Cerebellar nuclear complex (tissue), 1 donor: ENCODE data around the gene GNB2.
A peak's percentile ranks its signal among the peaks of the same experiment; 100 is the strongest.
"Not testable (repeated sequence)": the region's sequence is repeated elsewhere in the genome, so short reads cannot be mapped to it uniquely, and the experiment has no call there.

ENCODE experiments used
- DNase-seq, 2 experiments: peaks; one replicate each; lab custom pipeline; 2025; lab: John Stamatoyannopoulos, UW

The GNB2 gene

GRCh38 chr7:100665168-100665726, 8.3 kb upstream of the GNB2 start:
- no peak for DNase-seq

DNA sequence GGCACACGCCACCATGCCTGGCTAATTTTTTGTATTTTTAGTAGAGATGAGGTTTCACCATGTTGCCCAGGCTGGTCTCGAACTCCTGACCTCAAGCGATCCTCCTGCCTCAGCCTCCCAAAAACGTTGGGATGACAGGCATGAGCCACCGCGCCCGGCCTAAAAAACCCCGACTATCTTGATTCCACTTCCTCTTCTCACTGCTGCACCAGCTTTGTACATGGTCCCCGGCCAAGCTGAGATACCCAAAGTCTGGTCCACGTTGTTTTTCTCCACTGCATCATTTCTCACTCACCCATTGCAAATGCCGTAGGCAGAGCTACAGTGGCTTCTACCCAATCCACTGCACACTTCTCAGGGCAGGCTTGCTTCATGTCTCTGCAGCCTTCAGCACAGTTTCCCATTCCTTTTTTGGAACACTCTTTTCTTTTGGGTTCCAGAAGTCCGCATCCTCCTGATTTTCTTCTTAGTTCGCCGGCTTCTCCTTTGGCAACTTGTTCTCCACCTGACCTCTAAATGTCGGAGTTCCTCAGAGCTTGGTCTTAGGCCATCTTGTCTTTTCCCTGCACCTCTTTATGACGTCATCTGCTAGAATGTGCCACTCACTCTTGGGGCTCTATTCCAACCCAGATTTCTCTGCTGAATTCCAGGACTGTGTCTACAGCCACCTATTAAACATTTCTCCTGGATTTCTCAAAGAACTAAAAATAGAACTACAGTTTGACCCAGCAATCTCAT, 6.0 kb upstream of the GNB2 start:
- DNase-seq, result no peak

- no peak for DNase-seq
Observed at GRCh38 chr7:100668069-100668449, 5.5 kb upstream of the GNB2 start.

GRCh38 chr7:100669106-100669505, 4.4 kb upstream of the GNB2 start:
- DNase-seq, result not testable (repeated sequence)

DNA sequence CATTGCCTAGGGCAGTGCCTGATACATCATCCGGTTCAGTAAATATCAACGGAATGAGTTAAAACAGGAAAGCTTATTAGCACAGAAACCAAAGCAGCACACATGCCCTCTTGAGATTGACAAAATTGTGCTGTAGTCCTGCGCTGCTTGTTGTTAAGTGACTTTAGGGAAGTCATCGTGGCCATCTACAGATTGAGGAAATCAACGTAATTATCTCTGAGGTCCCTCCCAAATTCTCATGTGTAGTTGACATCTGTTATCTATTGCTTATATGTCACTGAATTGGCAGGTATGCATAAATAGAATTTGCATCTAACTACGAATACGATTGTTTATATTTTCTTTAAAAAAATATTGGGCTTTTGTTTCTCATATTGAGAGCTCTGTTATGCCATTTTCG, 3.5 kb upstream of the GNB2 start:
- no peak for DNase-seq

DNA sequence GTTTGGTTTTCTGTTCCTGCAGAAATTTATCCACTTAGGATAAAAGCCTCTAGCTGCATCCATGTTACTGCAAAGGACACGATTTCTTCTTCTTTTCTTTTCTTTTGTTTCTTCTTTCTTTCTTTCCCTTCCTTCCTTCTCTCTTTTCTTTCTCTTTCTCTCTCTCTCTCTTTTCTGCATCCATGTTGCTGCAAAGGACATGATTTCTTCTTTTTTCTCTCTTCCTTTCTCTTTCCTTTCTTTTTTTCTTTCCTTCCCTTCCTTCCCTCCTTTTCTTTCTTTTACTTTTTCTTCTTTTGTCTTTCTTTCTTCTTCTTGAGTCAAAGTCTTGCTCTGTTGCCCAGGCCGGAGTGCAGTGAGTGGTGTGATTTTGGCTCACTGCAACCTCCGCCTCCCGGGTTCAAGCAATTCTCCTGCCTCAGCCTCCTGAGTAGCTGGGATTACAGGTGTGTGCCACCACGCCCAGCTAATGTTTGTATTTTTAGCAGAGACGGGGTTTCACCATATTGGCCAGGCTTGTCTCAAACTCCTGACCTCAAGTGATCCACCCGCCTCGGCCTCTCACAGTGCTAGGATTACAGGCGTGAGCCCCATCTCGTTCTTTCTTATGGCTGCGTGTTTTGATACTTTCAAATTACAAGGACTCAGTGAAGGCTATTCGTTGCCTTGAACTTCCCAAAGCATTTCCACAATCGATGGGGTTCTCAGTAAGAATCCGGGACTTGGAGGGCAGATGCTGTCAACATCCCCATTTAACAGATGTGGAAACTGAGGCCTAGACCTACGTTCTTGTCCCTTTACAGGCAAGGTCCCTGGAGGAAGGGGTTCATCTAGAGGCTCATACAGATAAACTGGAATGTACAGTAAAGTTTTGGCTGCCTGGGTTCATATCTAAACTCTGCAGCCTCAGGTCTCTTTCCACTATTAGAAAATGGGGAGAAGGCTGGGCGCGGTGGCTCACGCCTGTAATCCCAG, 1.9 kb upstream of the GNB2 start:
- DNase-seq, result no peak

DNA sequence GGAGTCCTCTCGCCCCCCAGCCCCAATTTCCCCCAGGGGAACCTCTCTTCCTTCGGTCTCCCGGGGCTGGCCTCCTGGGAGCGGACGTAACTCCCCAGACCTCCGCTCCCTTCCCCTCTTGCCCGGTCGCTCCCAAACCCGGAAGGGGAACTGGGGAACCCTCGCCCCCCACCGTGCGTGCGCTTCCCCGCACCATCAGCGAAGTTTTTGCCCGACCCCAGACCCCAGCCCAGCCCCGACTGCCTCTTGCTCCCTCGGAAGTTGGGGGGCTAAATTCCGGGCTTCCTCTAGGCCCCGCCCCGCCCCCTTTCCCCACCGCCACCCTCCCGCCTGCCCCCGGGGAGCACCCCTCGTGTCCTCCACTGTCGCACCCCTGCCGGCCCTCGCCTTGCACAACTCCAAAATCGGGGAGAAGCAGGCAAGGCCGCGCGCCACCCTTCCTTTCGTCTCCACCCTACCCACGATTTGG, 436 bp downstream of the GNB2 start:
- DNase-seq, result no peak

- no peak for DNase-seq
Observed at GRCh38 chr7:100674411-100675104, 1.0 kb downstream of the GNB2 start.

- no peak for DNase-seq
Observed at GRCh38 chr7:100675105-100675451, 1.5 kb downstream of the GNB2 start.

DNA sequence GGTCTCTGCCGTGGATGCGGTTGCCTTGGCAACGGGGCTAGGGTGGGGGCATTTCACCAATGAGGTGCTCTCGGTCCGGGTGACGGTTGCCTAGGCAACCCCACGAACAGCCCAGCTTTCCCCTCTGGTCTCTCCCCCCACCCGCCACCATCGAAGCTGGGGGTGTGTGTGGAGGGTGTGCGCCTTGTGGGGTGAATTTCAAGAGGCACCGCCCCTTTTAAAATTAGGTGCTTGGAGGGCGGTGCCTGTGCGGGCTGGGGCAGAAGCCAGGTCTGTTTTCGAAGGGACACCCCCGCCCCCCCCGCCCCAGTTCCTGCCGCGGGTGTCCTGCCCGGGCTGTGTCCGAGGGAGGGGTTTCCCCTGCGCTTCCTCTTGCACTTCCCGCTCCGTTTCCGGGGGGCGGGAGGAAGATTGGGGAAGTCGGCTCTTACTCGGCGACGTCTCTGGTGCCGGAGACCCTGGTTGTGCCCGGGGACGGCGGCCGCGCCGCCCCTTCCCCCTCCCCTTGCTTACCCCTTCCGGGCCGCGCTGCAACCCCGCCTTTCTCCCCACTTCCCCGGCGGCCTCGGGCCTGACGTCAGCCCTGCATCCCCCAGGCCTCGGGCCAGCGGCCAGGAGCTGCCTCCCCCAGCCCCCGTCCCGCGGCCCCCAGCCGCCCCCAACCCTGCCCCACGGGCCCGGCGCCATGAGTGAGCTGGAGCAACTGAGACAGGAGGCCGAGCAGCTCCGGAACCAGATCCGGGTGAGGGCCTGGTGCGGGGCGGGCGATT, 2.2 kb downstream of the GNB2 start:
- peak; percentile 81 to 84 for DNase-seq

DNA sequence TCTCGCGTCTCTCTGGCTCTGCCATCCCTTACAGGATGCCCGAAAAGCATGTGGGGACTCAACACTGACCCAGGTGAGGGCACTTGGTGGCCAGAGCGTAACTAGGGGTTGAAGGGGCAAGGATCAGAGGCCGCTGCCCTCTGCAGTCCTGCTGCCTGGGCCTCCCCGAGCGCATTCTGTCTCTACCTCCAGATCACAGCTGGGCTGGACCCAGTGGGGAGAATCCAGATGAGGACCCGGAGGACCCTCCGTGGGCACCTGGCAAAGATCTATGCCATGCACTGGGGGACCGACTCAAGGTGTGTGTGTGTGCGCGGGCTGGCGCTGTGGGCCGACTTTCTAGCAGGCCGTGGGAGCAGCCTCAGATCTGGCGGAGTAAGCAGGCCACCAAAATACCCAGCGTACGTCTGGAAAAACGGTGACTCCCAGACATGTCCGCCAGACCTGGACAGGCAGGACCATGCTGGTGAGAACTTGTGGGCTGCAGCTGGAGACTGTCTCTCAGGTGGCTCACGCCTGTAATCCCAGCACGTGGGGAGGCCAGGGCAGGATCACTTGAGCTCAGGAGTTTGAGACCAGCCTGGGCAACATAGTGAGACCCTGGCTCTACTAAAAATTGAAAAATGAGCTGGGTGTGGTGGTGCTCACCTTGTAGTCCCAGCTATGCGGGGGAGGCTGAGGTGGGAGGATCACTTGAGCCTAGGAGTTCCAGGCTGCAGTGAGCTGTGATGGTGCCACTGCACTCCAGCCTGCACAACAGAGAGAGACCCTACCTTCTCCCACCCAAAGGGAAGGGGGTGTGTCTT, 3.2 kb downstream of the GNB2 start:
- no peak for DNase-seq

DNA sequence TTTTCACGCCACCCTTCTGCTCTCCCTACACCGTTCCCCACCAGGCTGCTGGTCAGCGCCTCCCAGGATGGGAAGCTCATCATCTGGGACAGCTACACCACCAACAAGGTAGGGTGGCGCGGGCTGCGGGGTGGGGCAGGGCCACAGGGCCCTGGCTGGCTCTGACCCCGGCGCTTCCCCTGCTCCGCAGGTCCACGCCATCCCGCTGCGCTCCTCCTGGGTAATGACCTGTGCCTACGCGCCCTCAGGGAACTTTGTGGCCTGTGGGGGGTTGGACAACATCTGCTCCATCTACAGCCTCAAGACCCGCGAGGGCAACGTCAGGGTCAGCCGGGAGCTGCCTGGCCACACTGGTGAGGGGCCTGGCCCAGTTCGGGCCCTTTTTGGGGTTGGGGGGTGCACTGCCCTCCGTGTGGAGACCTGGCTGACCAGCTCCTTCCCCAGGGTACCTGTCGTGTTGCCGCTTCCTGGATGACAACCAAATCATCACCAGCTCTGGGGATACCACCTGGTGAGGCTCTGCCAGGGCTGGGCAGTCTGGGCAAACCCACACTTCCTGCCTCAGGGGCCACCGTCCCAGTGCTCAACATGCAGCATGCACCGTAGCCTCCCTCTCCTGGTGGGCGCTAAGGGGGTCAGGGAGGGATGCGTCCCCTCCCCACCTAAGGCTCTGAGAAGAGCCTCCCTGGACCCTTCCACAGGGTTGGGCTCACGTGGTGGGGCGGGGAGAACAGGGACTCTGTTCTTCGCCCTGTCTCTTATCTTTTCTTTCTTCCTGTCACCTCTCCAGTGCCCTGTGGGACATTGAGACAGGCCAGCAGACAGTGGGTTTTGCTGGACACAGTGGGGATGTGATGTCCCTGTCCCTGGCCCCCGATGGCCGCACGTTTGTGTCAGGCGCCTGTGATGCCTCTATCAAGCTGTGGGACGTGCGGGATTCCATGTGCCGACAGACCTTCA, 4.0 kb downstream of the GNB2 start:
- no peak for DNase-seq

DNA sequence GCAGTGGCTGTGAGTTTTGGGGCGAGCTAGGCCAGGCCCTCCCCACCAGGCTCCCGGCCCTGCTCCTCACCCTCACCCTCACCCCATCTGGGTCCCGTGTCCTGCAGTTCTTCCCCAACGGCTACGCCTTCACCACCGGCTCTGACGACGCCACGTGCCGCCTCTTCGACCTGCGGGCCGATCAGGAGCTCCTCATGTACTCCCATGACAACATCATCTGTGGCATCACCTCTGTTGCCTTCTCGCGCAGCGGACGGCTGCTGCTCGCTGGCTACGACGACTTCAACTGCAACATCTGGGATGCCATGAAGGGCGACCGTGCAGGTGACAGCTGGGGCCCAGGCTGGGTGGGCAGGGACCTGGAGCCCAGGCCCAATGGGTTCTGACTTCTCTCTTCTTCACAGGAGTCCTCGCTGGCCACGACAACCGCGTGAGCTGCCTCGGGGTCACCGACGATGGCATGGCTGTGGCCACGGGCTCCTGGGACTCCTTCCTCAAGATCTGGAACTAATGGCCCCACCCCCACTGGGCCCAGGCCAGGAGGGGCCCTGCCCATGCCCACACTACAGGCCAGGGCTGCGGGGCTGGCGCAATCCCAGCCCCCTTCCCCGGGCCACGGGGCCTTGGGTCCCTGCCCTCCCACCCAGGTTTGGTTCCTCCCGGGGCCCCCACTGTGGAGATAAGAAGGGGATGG, 4.9 kb downstream of the GNB2 start:
- no peak for DNase-seq

GRCh38 chr7:100679129-100679926, 5.8 kb downstream of the GNB2 start:
- DNase-seq, result no peak

DNA sequence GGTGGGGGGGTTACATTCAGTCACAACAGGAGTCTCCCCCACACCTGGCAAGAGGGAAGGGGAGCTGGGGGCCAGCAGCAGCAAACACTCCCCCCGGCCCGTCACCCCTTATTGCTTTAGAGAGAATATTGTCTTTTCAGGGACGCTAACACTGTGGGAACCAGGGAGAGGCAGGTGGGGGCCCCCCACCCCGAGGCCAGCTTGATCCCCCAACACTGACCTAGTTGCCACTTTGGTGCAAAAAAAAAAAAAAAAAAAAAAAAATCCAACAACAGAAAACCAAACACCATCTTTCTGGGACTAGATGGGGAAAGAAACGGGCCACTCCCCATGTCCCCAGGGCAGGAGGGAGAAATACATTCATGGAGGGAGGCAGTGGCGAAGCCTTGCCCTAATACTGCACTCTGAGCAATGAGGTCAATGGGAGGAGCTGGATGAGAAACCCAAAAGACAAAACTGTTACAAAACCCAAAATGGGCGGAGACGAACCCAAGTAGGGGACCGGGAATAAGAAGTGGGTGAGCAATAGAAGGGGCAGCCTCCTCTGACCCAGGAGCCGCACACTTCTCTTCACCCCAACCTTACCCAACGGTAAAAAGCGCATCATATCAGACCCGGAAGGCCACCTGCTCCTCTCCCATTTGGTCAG, 6.5 kb downstream of the GNB2 start:
- no peak for DNase-seq

DNA sequence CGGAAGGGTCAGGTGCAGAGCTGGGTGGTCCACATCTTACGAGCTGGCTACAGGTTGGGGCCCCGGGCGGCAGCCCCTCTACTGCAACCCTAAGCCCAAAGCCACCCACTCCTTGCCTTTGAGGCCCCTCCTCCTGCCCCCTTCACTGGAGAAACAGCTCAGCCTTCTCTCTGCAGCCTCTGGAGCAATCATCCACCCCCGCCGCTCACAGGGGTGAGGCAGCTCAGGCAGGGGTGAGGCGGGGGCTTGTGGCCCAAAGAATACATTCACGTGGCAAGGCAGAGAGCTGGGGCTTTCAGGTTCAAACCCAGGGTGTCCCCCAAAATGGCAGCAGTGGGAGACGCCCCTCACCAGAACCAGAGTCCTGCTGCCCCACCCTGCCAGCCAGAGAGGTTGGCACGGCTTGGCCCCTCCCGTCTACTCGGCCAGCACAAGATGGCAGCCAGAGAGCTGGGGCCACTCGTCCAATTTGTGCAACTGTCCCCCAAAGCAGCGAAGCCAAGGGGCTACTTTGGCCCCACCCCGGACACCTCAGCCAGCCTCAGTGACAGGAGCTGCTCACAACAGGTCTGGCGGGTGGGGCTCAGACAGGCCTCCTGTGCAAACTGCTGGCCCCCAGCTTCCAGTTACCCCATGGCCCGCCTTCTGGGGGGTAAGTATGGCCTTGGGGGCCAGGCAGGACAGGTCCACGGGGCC, 7.2 kb downstream of the GNB2 start:
- DNase-seq, result no peak
